Sigmoid colon (tissue), 4 donors: ENCODE measurements around the gene GET3.

Experiments used
- EP300 ChIP-seq, 4 donors: sonication (generic); formaldehyde crosslinking; IDR thresholded peaks; one replicate each; pipeline ENCODE4 v1.6.1; 2017; ENCODE audit warnings: antibody characterized with exemption in 4 of 4
- POLR2A ChIP-seq, 2 donors: fragments of 450-650 bp; IDR thresholded peaks; one replicate each; pipeline ENCODE4 v1.6.1; 2016; ENCODE audit warnings: antibody characterized with exemption in 2 of 2, mild to moderate bottlenecking in 2 of 2, moderate library complexity in 2 of 2

GRCh38 chr19:12694641-12695040 lies 42.7 kb upstream of the GET3 start:
- TF ChIP-seq EP300 (IDR thresholded peaks at IDR 0.05) (no peak), POLR2A (IDR thresholded peaks at IDR 0.05) (no peak)
